GM03348 (cell line): ENCODE results near the gene LHX1.

ENCODE experiments used
- DNase-seq: peaks from one replicate; pipeline ENCODE4 v3.0.0; 2012; ENCODE audit warnings: low spot score

The LHX1 gene

DNA sequence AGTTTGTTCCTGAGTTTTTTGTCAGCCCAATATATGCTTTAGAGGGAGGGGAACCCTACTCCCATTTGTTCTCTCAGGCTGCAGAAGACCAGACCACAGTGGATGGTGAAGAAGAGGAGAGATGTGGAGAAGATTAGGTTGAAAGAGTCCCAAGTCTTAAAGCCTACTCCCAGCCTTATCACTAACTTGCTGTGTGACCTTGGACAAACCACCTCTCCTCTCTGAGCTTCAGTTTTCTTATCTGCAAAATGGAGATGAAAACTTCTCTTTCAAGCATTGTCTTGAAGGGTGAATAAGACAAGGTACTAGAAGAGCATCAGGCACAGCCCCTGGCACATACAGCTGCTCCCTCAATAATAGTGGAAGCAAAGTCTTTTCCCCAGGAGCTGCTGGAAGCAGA, 15.1 kb upstream of the LHX1 start:
- no peak for DNase-seq

DNA sequence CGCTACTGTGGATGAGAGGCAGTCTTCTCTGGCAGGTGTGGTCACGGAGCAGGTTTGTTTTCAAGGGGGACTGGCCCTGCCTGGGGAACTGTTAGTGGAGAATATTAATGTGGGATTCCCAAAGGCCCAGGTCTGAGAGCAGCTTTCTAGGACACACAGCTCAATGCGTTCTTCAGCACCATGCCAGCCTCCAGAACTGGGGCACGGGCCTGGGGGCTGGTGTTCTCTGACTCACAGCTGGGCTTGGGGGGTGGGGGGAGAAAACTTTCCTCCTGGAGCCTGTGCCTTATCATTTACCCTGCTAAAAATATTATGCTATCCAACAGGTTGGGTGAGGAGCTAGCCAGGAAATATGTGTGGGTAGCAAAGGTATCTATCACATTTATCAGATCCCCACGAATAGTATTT, 13.5 kb upstream of the LHX1 start:
- no peak for DNase-seq

DNA sequence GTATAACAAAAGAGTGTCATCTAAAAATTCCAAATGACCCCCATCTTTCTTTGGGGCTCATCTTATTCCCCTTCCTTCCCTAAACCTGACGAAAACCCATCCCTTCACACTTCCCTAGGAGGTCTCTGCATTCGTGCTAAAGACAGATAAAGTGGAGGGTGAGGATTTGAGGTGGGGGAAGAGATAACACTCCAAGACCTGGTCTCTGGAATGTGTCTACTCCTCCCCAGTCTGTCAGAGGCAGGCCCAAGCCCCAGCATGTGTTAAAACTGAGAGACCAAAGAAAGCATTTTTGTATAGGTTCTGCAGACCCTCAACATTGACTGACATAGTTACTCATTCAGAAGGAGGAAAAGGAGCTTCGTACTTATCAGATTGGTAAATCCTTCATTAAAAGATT, 11.0 kb upstream of the LHX1 start:
- DNase-seq: no peak

DNA sequence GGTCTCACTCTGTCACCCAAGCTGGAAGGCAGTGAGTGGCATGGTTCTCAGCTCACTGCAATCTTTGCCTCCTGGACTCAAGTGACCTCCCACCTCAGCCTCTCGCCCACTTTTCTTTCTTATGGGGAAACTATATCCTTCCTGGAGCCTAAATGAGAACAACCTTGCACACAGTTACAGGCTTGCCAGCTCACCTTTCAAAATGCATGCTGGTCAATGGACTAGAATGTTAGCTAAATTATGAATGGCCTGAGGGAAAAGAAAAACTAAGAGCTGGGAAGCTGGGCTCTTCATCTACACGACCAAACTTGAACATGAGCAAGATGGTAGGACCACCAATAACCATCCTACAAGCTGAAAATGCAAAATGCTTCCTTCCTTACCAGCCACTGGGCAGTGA, 10.6 kb upstream of the LHX1 start:
- no peak for DNase-seq

DNA sequence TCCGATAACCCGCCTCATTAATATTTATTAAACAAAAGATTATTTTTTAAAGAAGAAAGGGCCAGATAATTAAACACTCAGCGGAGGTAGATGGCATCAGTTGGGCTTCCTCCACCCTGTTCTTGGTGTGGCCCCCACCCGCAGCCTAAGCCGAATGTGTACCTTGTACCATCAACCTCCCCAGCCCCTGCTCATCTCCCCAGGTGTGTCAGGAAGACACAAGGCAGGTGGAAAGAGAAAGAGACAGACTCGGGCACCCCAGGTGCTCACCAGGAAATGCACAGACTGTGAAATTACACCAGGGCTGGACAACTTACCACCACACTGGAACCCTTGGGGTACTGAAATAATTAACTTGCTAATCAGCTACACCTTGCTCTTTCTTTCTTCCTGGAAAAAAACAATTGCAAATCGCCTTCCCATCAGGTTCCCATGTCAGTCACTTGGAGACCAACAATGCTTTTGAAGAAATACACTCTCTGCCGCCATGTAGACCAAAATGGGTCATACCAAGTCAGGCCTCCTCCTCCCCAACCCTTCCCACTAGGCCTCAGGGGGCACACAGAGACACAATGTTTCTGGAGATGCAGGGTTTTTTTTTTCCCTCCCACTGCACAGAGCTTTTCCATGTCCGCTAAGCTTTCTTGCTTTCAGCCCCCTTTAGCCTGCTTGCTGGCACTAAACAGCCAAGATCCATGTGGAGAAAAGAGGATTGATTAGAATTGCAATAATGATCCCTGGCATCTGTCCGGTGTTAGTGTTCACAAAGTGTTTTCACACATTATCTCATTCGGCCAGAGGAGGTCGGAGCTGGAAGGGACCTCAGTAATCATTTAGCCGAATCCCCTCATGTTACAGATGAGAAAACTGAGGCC, 8.6 kb upstream of the LHX1 start:
- no peak for DNase-seq

DNA sequence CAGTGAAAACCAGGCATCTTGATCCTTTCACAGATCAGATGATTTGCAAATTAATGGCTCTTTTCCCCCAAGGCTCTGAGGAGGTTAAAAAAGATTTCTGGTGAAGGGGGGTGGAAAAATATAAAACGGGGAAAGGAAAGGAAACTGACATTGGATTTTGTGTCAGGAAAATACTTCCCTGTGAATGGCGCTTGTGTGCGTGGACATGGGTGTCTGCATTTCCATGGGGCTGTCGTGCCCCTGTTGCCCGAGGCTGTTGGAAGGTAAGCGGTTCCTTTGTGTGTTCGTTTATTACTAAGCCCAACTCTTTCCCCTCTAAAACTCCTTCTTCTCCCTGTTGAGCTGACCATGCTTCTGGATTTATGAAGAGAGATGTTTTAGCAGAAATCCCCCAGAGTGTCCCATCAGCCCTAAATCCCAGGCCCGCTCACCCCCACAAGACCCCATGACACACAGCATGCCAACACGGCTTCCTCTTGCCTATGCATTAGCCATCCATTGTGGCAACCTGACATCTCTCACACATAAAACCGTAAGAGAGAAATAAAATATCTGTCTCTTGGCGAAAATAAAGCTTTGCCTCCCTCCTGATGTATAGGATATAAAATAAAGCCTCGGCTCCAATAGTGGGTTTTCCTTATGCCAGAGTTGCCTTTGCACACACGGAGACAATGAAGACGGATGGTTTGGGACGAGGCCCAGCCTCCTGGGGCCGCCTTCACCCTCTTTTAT, 7.3 kb upstream of the LHX1 start:
- no peak for DNase-seq

DNA sequence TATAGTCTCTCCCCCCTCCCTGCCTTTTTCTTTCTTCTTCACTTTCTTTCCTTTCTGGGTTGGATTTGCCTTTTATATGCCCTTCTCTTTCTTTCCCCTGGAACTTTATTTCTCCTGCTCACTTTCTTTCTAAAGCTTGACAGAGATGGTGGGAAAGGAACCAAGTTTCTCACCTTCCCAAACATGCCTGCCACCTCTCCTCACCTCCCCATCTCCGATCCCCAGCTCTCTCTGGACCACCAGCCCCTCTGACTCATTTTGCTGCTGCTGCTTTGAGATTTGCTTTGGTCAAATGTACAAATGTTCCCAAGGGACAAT, 6.7 kb upstream of the LHX1 start:
- DNase-seq: no peak

DNA sequence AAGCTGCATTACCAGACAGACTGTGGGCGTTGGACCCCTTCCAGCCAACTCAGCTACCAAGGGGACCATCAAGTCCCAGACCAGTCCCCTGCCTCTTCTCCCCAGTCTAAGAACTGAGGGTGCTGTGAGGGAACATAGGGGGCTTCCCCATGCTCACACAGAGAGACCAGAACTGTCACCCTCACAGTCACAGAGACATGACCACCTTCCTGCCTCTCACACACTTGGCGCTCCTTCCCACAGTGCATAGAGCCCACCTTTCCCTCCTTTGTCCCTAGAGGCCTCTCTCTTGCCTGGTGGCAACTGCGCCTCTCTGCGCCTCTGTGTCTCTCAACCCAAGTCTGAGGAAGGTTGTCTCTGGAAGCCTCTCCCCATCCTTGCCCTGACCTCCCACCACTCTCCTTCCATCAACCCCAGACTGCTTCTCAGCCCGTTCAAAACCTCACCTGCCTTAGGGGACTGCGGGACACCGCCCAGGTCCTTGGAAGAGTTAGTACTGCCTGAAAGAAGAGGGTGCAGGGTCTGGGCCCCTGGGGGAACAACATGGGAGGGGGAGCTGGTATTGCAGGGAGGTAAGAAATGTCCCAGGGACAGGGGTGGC, 6.1 kb upstream of the LHX1 start:
- no peak for DNase-seq

DNA sequence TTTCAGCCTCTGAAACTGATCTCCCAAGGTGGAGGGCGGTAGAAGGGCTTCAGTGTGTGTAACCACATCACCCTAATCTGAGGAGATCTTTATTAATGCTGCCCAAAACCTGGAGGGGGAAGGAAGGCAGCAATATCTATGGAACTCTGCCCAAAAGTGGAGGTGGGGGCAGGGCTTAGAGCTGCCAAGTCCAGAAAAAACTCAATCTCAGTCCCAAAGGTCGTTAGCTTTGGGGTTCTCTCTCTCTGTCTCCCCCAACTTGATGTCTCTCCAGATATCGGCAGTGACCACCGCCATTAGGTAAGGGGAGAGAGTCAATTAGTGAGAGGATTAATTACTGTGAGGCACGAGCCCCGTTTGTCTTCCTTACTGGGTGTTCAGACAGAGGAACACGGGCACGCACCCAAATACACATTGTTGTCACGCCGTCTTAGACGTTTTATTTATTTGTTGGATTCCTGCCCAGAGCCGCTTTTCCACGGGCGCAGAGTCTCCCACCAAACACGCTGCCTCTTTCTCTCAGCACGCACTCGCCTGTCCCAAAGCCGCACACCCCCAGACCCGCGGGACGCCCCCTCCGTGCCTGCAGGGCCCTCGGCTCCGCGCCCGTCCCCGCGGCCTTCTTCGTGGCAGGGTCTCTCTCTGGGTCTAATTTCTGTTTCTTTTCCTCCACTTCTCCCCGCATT, 5.4 kb upstream of the LHX1 start:
- DNase-seq: no peak

DNA sequence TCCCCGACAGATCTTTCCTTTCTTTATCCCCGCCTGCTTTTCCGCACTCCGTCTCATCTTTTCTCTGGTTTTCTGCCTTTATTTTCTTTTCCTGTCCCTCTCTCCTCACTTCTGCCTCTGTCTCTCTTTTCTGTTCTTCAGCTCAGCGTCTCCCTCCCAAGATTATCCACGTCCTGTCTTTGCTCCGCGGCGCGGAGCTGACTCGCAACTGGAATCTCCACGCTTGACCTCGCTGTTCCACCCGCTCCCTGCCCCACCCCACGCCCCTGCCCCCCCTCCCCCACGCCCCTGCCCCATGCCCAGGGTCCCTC, 4.9 kb upstream of the LHX1 start:
- no peak for DNase-seq

DNA sequence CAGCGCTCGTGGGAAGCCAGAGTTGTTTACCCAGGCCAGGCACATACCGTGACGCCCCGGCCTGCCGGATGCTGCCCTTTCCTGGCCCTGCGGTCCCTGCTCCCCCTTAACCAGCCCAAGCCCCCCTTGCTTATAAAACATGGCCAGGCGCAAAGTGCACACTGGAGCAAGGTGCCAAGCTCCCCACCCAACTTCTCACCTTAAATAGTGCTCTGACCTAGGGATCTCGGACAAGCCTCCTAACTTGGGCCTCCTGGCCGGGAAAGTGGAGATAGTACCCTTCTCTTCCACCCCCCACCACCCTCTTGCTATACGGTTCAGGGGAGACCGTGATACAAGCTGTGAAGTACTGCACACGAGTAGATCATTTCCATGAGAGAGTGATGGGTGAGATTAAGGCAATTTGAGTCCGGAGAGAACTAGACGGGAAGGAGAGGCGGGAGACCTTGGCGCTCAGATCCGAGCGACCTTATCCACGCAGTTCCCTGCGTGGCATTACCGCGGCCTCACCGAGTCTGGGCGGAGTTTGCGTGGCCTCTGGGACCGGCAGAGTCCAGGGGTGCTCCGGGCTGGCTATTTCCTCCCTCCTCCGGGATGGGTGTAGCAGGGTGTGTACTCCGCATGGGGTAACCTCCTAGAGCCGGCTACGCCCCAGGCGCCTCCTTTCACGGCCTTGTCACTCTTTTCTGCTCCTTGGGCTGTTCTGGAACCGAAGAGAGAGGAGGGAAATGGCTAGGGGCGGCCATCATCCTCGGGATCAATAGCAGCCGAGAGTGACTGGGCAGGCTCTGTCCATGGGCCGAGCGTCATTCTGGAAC, 4.4 kb upstream of the LHX1 start:
- no peak for DNase-seq

DNA sequence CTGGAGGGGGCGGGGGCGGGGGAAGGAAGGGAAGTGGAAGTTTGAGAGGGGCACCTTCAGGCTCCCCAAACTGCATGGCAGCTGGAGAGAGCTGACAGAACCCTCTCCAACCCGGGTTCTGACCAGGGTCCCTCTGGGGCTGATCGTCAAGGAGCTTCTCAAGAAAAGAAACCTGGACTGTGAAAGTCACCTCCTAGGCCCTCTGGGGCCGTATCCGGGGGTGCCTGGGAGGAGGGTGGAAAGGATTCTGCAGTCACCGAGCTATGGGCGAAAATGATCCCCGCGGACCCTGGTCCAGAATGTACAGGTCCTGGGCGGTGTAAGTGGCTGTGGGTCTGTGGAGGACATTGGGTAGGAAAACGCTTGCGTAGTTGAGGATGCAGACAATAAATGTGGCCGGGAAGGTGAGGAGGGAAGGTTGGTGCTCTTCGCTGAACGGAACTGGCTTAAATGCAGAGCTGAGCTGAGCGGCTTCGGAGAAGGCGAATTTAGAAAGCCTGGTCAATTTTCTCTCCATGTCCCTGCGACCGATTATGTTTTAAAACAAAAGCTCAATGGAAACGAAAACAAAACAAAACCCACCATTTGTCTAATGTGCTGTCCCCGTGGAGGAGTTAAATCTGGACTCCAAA, 3.6 kb upstream of the LHX1 start:
- DNase-seq: no peak

DNA sequence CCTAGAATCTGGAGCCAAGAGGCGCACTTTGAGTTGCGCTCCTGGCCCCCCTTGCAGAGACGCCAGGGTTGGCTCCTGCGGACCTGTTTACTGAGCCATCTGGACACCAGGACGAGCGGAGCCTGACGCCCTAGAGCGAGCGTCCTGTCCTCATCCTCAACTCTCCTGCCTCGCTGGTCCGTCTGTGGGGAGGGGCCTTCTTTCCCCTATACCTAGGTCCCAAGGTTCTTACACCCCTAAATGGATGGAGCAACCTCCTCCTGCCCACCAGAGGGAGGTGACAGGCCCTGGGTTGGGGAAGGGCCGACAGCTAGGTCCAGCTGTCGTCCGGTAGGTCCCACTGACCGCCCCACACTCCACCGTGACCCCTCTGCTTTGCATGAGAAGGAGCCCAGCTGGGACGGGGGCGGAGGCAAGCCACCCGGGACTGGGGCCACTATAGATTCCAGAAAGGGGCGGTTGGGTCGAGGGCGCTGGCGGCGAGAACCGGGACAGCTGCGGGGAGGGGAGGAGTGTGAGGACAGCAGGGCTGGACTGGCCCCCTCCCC, 3.1 kb upstream of the LHX1 start:
- DNase-seq: no peak

DNA sequence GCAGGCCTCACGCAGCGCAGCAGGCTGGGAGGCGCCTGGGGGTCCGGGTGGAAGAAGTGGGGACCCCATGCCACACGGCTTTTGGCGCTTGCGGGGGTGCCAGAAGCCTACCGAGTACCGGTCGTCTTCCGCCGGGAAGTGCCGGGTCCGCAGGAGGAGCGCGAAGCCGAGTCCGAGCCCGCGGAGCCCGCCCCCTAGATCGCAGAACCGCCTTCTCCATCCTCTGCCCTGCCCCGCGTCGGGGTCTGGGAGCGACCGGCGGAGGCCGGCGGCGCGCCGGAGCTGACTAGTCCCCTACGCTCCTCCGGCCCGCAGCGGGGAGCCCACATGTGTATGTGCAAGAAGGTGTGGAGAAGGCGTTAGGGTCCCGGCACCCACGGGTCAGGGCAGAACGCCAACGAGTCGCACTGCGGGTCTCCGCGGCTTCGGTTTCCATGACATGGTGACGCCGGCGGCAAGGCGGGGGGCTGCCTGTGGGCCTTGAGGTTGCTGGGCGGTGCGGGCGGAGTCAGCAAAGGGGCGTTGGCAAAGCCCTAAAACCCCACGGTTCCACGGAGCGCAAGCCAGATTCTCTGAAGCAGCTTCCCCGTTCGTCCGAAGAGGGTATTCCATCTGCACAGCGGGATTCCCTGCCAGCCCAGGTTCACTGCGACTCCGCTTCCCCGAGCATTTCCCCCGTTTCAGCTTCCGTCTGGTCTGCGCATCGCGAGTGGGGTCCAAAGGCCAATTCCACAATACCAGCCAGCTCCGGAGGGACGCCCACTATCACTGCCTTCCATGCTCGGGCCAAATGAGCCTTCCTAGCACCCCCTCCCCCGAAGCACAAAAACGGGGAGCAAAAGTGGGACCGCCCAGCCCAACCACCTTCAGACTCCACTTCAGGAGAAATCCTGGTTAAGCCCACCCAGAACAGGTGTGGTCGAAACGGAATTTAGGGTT, 2.3 kb upstream of the LHX1 start:
- DNase-seq: no peak

DNA sequence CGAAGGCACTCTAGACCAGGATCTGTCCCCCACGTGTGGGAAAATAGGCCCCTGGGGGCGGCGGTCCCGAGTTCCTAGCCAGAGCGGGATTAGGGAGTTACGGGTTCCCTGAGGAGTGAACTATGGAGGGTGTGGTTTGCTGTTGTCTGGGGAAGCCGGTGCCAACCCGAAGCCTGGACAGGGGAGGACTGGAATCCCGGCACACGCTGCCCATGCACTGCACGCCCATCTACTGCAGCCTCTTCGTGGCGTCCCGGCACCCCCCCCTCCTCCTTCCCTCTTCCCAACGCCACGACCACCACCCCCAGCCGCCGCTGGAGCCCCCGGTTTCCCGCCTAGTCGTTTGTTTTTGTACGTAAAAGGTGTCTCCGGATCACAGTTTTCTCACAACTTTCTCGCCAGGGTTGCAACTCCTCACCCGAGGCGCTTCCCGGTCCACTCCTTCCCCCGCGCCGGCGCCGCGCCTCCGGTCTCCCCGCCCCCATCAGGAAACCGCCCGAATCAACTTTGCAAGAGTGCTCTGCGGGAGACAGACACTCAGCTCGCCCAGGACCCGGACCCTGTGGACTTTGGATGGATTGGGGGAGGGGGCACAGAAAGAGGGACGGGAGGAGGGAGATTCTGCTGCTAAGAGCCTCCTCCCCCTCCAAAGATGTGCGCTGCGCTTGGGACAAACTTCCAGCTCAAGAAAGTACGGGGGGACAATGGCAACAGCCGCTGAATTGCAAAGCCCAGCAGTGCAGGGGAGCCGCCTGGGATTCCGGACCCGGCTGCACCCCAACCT, 1.4 kb upstream of the LHX1 start:
- DNase-seq: no peak

DNA sequence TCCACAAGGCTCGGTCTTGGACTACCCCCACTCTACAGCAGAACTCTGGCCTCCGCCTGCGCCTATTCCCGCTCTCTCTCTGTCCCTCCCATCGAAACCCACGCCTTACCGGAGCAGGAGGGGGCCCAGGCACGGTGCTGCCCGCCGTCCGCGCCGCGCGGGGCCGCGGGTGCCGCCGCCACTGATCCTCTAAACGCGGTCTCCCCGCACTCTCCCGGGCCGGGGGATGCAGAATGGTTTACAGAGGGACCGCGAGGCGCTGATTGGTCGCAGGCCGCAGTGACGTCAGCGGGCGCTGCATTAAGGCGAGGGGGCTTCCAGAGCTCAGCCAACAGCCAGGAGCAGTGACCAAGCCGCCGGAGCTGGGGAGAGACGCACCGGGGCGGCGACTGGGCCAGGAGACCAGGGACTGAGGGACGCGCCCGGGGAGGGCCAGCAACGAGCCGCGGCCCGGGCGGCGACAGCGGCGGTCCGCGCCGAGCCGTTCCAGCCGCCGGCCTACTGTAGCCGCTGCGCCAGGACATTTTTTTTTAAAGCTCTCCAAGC, 747 bp upstream of the LHX1 start:
- no peak for DNase-seq

DNA sequence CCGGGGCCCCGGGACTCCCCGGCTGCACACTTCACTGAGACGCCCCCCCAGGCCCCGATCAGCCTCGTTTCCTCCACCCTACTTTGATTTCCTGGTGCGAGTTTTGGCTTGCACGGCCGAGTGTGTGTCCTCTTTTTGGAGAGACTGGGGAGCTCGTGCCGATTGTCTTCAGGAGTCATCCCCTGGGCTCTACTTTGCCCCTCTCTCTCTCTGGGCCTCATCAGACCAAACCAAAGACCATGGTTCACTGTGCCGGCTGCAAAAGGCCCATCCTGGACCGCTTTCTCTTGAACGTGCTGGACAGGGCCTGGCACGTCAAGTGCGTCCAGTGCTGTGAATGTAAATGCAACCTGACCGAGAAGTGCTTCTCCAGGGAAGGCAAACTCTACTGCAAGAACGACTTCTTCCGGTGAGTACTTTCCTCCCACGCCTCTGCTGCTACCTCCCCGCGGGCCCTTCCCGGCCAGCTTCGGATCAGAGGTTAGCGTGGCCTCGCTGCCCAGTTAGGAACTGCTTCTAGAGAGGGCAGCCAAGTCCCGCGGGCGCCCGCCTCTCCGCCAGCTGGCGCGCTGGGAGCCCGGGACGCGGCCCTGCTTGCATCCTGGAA, 787 bp downstream of the LHX1 start:
- no peak for DNase-seq

DNA sequence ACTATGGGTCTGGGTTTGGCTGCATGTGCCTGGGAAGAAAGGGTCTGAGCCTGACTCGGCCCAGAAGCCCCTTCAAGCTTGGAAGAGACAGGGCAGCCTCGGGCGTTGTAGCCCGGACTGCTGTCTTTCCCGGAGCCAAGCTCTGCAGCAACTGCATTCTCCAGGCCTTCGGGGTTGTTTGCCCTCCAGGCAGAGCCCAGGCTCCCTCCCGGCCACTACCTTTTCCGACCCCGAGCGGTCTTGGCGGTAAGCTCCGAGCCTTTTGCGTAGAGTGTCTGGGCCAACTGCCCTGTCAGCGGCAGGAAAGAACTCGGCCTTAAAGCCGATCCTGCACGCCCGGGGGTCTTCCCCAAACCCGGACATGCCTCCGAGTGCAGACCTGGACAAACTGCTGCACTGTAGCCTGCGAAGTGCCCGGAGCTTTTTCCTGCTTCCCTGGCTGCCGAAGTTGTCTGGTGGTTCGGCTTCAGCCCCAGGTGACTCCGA, 1.3 kb downstream of the LHX1 start:
- no peak for DNase-seq
